ENCODE data around the gene PADI3. TPM values are rescaled to one million over a fixed set of nuclear protein-coding genes. Genes with fewer than 3 reads are reported as not detected.

Gene PADI3
- polyA plus RNA-seq, 1 of the 3 experiments (the other 2 are of a cell fraction): 0.30 TPM

- Histone ChIP-seq H3K9me2 (no peaks in the 10 kb centered on the region), H3K79me2 (ENCODE audit: insufficient read depth) (no peaks in the 10 kb centered on the region), H2AFZ (ENCODE audit: low read depth) (no peak overlapping the region), H4K20me1 (ENCODE audit: insufficient read depth) (no peaks in the 10 kb centered on the region), H3K9ac (no peak overlapping the region), H3F3A (replicated peaks; ENCODE audit: insufficient read depth) (no peaks in the 10 kb centered on the region), H3K27me3 (ENCODE audit: insufficient read depth) (no peaks in the 10 kb centered on the region), H3K27ac (ENCODE audit: low read depth in 2 of 2, low read length in 1 of 2) (no peak overlapping the region), H3K4me3 (ENCODE audit: low read depth in 2 of 2, low read length in 1 of 2) (no peak overlapping the region), H3K4me1 (ENCODE audit: control insufficient read depth in 1 of 2, insufficient read depth in 2 of 2, low read depth in 1 of 2, low read length in 1 of 2) (no peaks in the 10 kb centered on the region; a peak in 1 of 4 replicates), H3K9me3 (no peaks in the 10 kb centered on the region), H3K4me2 (no peak overlapping the region), H3K36me3 (replicated peaks in 1 of 2; ENCODE audit: control insufficient read depth in 1 of 2, insufficient read depth in 2 of 2, low read length in 1 of 2) (no peaks in the 10 kb centered on the region)
- no peak for TF ChIP-seq REST (IDR thresholded peaks at IDR 0.05; ENCODE audit: low read depth, low read length)
- TF ChIP-seq NFIC (IDR thresholded peaks at IDR 0.05; ENCODE audit: borderline replicate concordance): no peak
- no peak for TF ChIP-seq SMC3 (IDR thresholded peaks at IDR 0.05; ENCODE audit: low read depth, low read length)
- no peak for TF ChIP-seq FOXJ3 (CRISPR knock-in tag; IDR thresholded peaks at IDR 0.05)
- TF ChIP-seq RCOR1 (IDR thresholded peaks at IDR 0.05; ENCODE audit: low read length): no peak
- TF ChIP-seq TEAD4 (IDR thresholded peaks at IDR 0.05; ENCODE audit: borderline replicate concordance, insufficient read depth): no peak
- no peak for TF ChIP-seq PBX3 (IDR thresholded peaks at IDR 0.05)
- no peak for TF ChIP-seq RAD21 (IDR thresholded peaks at IDR 0.05; ENCODE audit: low read length)
- no peak for TF ChIP-seq TAF1 (IDR thresholded peaks at IDR 0.05; ENCODE audit: borderline replicate concordance, low read depth, low read length)
- no peak for TF ChIP-seq TCF12 (IDR thresholded peaks at IDR 0.05)
- TF ChIP-seq ZBTB33 (IDR thresholded peaks at IDR 0.05; ENCODE audit: borderline replicate concordance, low read depth): no peak
- no peak for TF ChIP-seq FOXM1 (IDR thresholded peaks at IDR 0.05; ENCODE audit: low read depth)
- no peak for TF ChIP-seq GATA2 (CRISPR knock-in tag; IDR thresholded peaks at IDR 0.05)
- no peak for TF ChIP-seq CHD2 (IDR thresholded peaks at IDR 0.05; ENCODE audit: low read length, partially characterized antibody)
- no peak for TF ChIP-seq JUND (IDR thresholded peaks at IDR 0.05)
- TF ChIP-seq USF2 (IDR thresholded peaks at IDR 0.05; ENCODE audit: borderline replicate concordance, low read depth, low read length): no peak
- no peak for TF ChIP-seq IRF3 (IDR thresholded peaks at IDR 0.05; ENCODE audit: low read depth, low read length)
- 80% methylated on average over 1 of the region's 5 CpGs for WGBS (ENCODE audit: low lambda C conversion rate)
- no peak for DNase-seq
- POLR2A ChIA-PET: no interaction called here
- CTCF ChIA-PET: interaction anchor here (0.8 kb wide), 1 partner anchor 13 kb away, joined by 3 read pairs; no protein-coding TSS in a partner anchor
Observed at GRCh38 chr1:17260738-17261137, 11.8 kb downstream of the PADI3 start.
